DMS 273 (cell line): ENCODE data around the gene GNB2.
"Not testable (repeated sequence)": the region's sequence is repeated elsewhere in the genome, so short reads cannot be mapped to it uniquely, and the experiment has no call there.

Source experiments
- DNase-seq: peaks from one replicate; lab custom pipeline; 2025; ENCODE audit not compliant: unreplicated experiment; lab: John Stamatoyannopoulos, UW

The GNB2 gene

GRCh38 chr7:100723732-100724275 lies 50.3 kb downstream of the GNB2 start:
- no peak for DNase-seq

- not testable (repeated sequence) for DNase-seq
Observed at GRCh38 chr7:100724364-100724763, 50.8 kb downstream of the GNB2 start.

DNA sequence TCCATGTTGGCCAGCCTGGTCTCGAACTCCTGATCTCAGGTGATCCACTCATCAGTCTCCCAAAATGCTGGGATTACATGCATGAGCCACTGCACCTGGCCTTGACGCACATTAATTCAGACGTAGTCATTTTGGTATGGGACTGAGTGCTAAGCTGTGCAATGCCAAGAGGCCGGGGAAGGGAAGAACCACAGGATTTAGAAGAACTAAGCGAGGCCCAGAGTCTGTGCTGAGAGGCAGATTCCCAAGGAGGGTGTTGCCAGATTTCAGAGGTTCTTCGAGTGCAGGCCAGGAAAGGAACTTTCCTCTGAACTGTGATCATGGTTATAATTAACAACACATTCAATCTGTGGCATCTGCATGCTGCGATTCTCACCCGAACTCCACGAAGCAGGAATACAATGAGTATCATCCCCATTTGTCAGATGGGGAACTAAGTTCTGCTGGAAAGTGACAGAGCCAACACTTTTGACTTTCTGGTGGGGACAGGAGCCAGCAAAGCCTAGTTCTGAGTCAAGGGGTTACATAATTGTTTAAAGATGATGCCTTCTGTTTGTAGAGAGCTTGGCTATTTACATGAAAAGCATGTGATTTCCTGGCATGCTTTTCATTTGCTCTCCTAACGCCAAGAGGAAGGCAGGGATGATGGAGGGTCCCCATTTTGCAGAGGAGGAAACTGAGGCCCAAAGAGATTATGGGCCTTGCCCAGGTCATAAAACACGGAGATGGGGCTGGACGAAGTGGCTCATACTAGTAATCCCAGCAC lies 53.6 kb downstream of the GNB2 start:
- no peak for DNase-seq

DNA sequence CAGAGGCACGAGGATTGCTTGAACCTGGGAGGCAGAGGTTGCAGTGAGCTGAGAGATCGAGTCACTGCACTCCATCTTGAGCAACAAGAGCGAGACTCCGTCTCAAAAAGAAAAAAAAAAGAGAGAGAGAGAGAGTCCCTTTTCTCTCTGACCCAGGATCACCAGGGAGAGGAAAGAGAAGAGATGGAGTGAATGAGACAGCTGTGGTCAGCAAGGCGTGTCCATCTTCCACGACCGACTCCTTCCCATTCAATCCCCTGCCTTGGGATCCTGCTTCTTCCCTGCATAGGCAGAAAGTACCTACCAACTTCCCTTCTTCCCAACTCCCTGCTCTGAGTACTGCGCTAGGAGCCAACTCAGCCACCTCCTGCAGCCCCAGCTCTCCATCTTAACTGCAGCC lies 54.7 kb downstream of the GNB2 start:
- DNase-seq = no peak
